Transverse colon (tissue), 4 donors: ENCODE data around the gene SH2B3. TPM values are rescaled to one million over a fixed set of nuclear protein-coding genes. Genes with fewer than 3 reads are reported as not detected.

Source experiments
- DNase-seq: peaks from one replicate; pipeline ENCODE4 v3.0.0-alpha.2; 2019
- H3K27ac ChIP-seq, 4 donors: fragments of 200-600 bp; sonication (generic); 2 replicates each; pipeline ENCODE4 v1.5.1; 2016 to 2018; ENCODE audit warnings: inconsistent platforms in 4 of 4
- H3K27me3 ChIP-seq: fragments of 200-600 bp; sonication (generic); 2 replicates; pipeline ENCODE4 v1.5.1; 2017; ENCODE audit warnings: inconsistent platforms
- H3K36me3 ChIP-seq, 4 donors: fragments of 200-600 bp; sonication (generic); 2 replicates each; pipeline ENCODE4 v1.5.1; 2017 to 2019; ENCODE audit warnings: inconsistent platforms in 4 of 4
- H3K4me1 ChIP-seq, 4 donors: fragments of 200-600 bp; sonication (generic); 2 replicates each; pipeline ENCODE4 v1.5.1; 2017 to 2020; ENCODE audit warnings: inconsistent platforms in 4 of 4
- H3K4me3 ChIP-seq, 4 donors: fragments of 200-600 bp; sonication (generic); 1 replicate in 1 of 4; 2 replicates in 3 of 4; pipeline versions ENCODE4 v1.5.1 to v1.6.1; 2017 to 2019; ENCODE audit warnings: inconsistent platforms in 4 of 4
- H3K9me3 ChIP-seq, 2 donors: fragments of 200-600 bp; sonication (generic); 2 replicates each; pipeline ENCODE4 v1.5.1; 2017 to 2019; ENCODE audit warnings: inconsistent platforms in 2 of 2
- EP300 ChIP-seq: sonication (generic); formaldehyde crosslinking; IDR thresholded peaks from one replicate; pipeline ENCODE4 v1.6.1; 2017; ENCODE audit warnings: antibody characterized with exemption, low read depth
- POLR2A ChIP-seq: fragments of 450-650 bp; IDR thresholded peaks from one replicate; pipeline ENCODE4 v1.6.1; 2016; ENCODE audit warnings: antibody characterized with exemption, mild to moderate bottlenecking, moderate library complexity
- POLR2AphosphoS5 ChIP-seq, 3 donors: sonication (generic); formaldehyde crosslinking; IDR thresholded peaks; one replicate each; pipeline ENCODE4 v1.6.1; 2016; ENCODE audit warnings: antibody characterized with exemption in 3 of 3
- WGBS, 2 donors: methylation state at CpG; one replicate each; pipeline ENCODE4 v1.1.5; 2018; ENCODE audit warnings: low coverage in 1 of 2; 5-methylcytosine and 5-hydroxymethylcytosine counted together
- in situ Hi-C, 4 donors: fragments of 200-750 bp; cut with MboI; loops; one replicate each; pipeline versions ENCODE4 v1.15.0 to v1.15.1; 2017; ENCODE audit warnings: low sequenced_read_pairs in 3 of 4, low pct_ligation_motif_present in 1 of 4, low pct_unique_long_range_greater_than_20kb in 1 of 4
- intact Hi-C: fragments of 100-400 bp; cut with DNase I; formaldehyde crosslinking; loops from one replicate; pipeline ENCODE4 v1.15.1; 2023; ENCODE audit warnings: low total_unique reads
- total RNA-seq, 4 donors: library from RNA; depleted of rRNA; stranded (reverse); fragments of >200 nt; gene quantifications; one replicate each; pipeline ENCODE4 v1.1.0, GENCODE V29; 2016
- TF ChIP-seq, protein P1 (sequence below), 5 experiments: fragments of 200-600 bp in 3 of 5; fragments of 450-650 bp in 2 of 5; sonication (generic) in 3 of 5; IDR thresholded peaks; 1 replicate in 2 of 5; 2 replicates in 3 of 5; pipeline ENCODE4 v1.5.1; 2016 to 2017; ENCODE audit warnings: antibody characterized with exemption in 5 of 5, inconsistent platforms in 3 of 5, mild to moderate bottlenecking in 2 of 5, moderate library complexity in 1 of 5

Gene SH2B3
- total RNA-seq, 4 donors from 2014 or later: 22.3 to 99.1 (median 43.6) TPM

DNA sequence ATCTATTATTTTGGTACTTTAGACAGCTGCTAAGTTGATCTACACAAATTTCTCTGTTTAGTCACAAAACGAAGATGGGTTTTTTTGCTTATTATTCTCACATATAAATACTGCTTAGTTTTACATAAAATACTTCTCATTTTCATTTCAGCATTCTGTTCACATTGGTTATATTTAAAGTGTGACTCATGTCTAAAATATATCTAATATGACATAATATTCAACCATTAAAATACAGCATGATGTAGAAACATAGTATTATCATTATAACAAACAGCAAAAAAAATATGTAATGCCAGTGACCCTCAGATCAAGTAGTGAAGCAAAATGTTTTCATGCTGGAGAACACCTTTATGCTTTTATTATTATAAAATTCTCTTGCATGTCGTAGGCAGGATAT is 63.7 kb downstream of the SH2B3 start:
- in situ Hi-C loops: no loop called here
- Histone ChIP-seq H3K4me3 (no peak overlapping the region), H3K36me3 (peaks cover 0 to 34% (median 15%) of the 10 kb centered on the region in 4 donors), H3K9me3 (no peaks in the 10 kb centered on the region), H3K4me1 (no peaks in the 10 kb centered on the region), H3K27me3 (no peaks in the 10 kb centered on the region), H3K27ac (no peak overlapping the region)
- DNase-seq: no peak
- whole genome bisulfite sequencing, 2 donors: 75 to 77% methylated on average over 2 of the region's 2 CpGs
- TF ChIP-seq EP300: no peak
- TF ChIP-seq, protein P1, sequence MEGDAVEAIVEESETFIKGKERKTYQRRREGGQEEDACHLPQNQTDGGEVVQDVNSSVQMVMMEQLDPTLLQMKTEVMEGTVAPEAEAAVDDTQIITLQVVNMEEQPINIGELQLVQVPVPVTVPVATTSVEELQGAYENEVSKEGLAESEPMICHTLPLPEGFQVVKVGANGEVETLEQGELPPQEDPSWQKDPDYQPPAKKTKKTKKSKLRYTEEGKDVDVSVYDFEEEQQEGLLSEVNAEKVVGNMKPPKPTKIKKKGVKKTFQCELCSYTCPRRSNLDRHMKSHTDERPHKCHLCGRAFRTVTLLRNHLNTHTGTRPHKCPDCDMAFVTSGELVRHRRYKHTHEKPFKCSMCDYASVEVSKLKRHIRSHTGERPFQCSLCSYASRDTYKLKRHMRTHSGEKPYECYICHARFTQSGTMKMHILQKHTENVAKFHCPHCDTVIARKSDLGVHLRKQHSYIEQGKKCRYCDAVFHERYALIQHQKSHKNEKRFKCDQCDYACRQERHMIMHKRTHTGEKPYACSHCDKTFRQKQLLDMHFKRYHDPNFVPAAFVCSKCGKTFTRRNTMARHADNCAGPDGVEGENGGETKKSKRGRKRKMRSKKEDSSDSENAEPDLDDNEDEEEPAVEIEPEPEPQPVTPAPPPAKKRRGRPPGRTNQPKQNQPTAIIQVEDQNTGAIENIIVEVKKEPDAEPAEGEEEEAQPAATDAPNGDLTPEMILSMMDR (IDR thresholded peaks at IDR 0.05): no peak
- no peak for TF ChIP-seq POLR2AphosphoS5 (IDR thresholded peaks at IDR 0.05)
- no peak for TF ChIP-seq POLR2A
- intact Hi-C loops: no loop called here

- Histone ChIP-seq H3K36me3 (peaks cover 0 to 39% (median 16%) of the 10 kb centered on the region in 4 donors), H3K4me1 (no peaks in the 10 kb centered on the region), H3K27me3 (no peaks in the 10 kb centered on the region), H3K4me3 (no peak overlapping the region), H3K27ac (no peak overlapping the region), H3K9me3 (no peaks in the 10 kb centered on the region)
- TF ChIP-seq, protein P1 (IDR thresholded peaks at IDR 0.05): no peak
- in situ Hi-C loops: no loop called here
- DNase-seq: no peak
- WGBS, 2 donors: 74 to 86% methylated on average over 2 of the region's 2 CpGs
- intact Hi-C loops: no loop called here
These were observed 65.5 kb downstream of the SH2B3 start for GRCh38 chr12:111471236-111471635.

DNA sequence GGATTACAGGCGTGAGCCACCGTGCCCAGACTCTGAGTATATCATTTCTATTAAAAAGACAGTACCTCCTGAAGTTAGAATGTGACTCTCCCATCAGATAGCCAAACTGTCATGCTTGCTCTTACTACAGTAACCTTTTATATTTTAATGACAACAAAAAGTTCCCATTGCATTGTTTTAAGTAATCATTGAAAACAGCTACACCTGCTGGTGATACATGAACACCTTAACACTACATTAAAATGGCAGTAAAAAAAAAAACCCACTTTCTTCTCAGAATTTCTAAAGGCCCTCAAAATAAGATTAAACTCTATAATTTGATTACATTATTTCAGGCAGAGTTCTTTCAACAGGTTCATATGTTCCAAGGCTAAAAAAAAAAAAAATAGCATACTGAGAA is 76.7 kb downstream of the SH2B3 start:
- in situ Hi-C loops: no loop called here
- intact Hi-C loops: no loop called here
- no peak for DNase-seq
- Histone ChIP-seq H3K4me1 (no peaks in the 10 kb centered on the region), H3K36me3 (peaks cover 0 to 61% (median 28%) of the 10 kb centered on the region in 4 donors), H3K4me3 (no peak overlapping the region), H3K27ac (no peak overlapping the region), H3K27me3 (no peaks in the 10 kb centered on the region), H3K9me3 (no peaks in the 10 kb centered on the region)
- WGBS, 2 donors: 100% methylated on average over 2 of the region's 2 CpGs
- no peak for TF ChIP-seq EP300
- TF ChIP-seq, protein P1 (IDR thresholded peaks at IDR 0.05): no peak
- TF ChIP-seq POLR2A: no peak
- TF ChIP-seq POLR2AphosphoS5 (IDR thresholded peaks at IDR 0.05): no peak

- in situ Hi-C loops: no loop called here
- 66 to 77% methylated on average over 3 to 4 of the region's 4 CpGs for WGBS, 2 donors
- H3K36me3 ChIP-seq: peaks cover 0 to 64% (median 29%) of the 10 kb centered on the region in 4 donors
- H3K27ac ChIP-seq: no peak overlapping the region
- no peaks in the 10 kb centered on the region for H3K27me3 ChIP-seq
- H3K4me3 ChIP-seq: no peak overlapping the region
- no peaks in the 10 kb centered on the region for H3K4me1 ChIP-seq
- H3K9me3 ChIP-seq: no peaks in the 10 kb centered on the region
- DNase-seq: no peak
- TF ChIP-seq EP300 (no peak), POLR2A (no peak), POLR2AphosphoS5 (IDR thresholded peaks at IDR 0.05) (no peak)
- TF ChIP-seq, protein P1 (IDR thresholded peaks at IDR 0.05): no peak
- intact Hi-C loops: no loop called here
These were observed 82.5 kb downstream of the SH2B3 start for GRCh38 chr12:111488271-111488670.
